Measurements from ENCODE around the gene DIPK1A.

The DIPK1A gene

GRCh38 chr1:92968138-92969032 lies 7.1 kb upstream of the DIPK1A start:
- TF ChIP-seq ZNF274 (IDR thresholded peaks at IDR 0.05; ENCODE audit: low read depth, low read length) (no peak), SUZ12 (IDR thresholded peaks at IDR 0.05; ENCODE audit: extremely low read depth, insufficient read depth, insufficient read length) (no peak), YY1 (IDR thresholded peaks at IDR 0.05; ENCODE audit: insufficient read depth, insufficient read length) (no peak)
- Histone ChIP-seq H3K9ac (ENCODE audit: insufficient read length, low read depth) (no peak overlapping the region), H3K27me3 (ENCODE audit: insufficient read depth, insufficient read length) (peaks cover 8% of the 10 kb centered on the region), H3K9me3 (ENCODE audit: insufficient read depth, low read length) (no peaks in the 10 kb centered on the region), H3K36me3 (ENCODE audit: insufficient read depth, insufficient read length, low read length) (no peaks in the 10 kb centered on the region), H3K4me1 (ENCODE audit: insufficient read depth, insufficient read length) (no peaks in the 10 kb centered on the region), H3K4me3 (ENCODE audit: insufficient read length, low read depth) (no peak overlapping the region)
- DNase-seq (ENCODE audit: low read depth, low spot score): no peak

GRCh38 chr1:92964998-92965397 lies 3.7 kb upstream of the DIPK1A start:
- H3K36me3 ChIP-seq (ENCODE audit: insufficient read depth, insufficient read length, low read length): no peaks in the 10 kb centered on the region
- no peak overlapping the region for H3K9ac ChIP-seq (ENCODE audit: insufficient read length, low read depth)
- no peak overlapping the region for H3K4me3 ChIP-seq (ENCODE audit: insufficient read length, low read depth)
- no peak for DNase-seq (ENCODE audit: low read depth, low spot score)
- no peaks in the 10 kb centered on the region for H3K4me1 ChIP-seq (ENCODE audit: insufficient read depth, insufficient read length)
- H3K27me3 ChIP-seq (ENCODE audit: insufficient read depth, insufficient read length): peaks cover 8% of the 10 kb centered on the region
- no peak for TF ChIP-seq SUZ12 (IDR thresholded peaks at IDR 0.05; ENCODE audit: extremely low read depth, insufficient read depth, insufficient read length)
- TF ChIP-seq ZNF274 (IDR thresholded peaks at IDR 0.05; ENCODE audit: low read depth, low read length): no peak
- no peak for TF ChIP-seq YY1 (IDR thresholded peaks at IDR 0.05; ENCODE audit: insufficient read depth, insufficient read length)
- no peaks in the 10 kb centered on the region for H3K9me3 ChIP-seq (ENCODE audit: insufficient read depth, low read length)

- TF ChIP-seq ZNF274 (IDR thresholded peaks at IDR 0.05; ENCODE audit: low read depth, low read length): no peak
- TF ChIP-seq YY1 (IDR thresholded peaks at IDR 0.05; ENCODE audit: insufficient read depth, insufficient read length): no peak
- no peak for TF ChIP-seq SUZ12 (IDR thresholded peaks at IDR 0.05; ENCODE audit: extremely low read depth, insufficient read depth, insufficient read length)
- no peak overlapping the region for H3K4me3 ChIP-seq (ENCODE audit: insufficient read length, low read depth)
- no peaks in the 10 kb centered on the region for H3K36me3 ChIP-seq (ENCODE audit: insufficient read depth, insufficient read length, low read length)
- no peaks in the 10 kb centered on the region for H3K4me1 ChIP-seq (ENCODE audit: insufficient read depth, insufficient read length)
- no peak for DNase-seq (ENCODE audit: low read depth, low spot score)
- H3K27me3 ChIP-seq (ENCODE audit: insufficient read depth, insufficient read length): peaks cover 8% of the 10 kb centered on the region
- no peaks in the 10 kb centered on the region for H3K9me3 ChIP-seq (ENCODE audit: insufficient read depth, low read length)
- no peak overlapping the region for H3K9ac ChIP-seq (ENCODE audit: insufficient read length, low read depth)
Measured at GRCh38 chr1:92964316-92964715, 3.1 kb upstream of the DIPK1A start.

GRCh38 chr1:92961896-92962752 lies 862 bp upstream of the DIPK1A start:
- TF ChIP-seq YY1 (IDR thresholded peaks at IDR 0.05; ENCODE audit: insufficient read depth, insufficient read length): no peak
- no peak for TF ChIP-seq SUZ12 (IDR thresholded peaks at IDR 0.05; ENCODE audit: extremely low read depth, insufficient read depth, insufficient read length)
- TF ChIP-seq ZNF274 (IDR thresholded peaks at IDR 0.05; ENCODE audit: low read depth, low read length): no peak
- Histone ChIP-seq H3K4me1 (ENCODE audit: insufficient read depth, insufficient read length) (no peaks in the 10 kb centered on the region), H3K4me3 (ENCODE audit: insufficient read length, low read depth) (peak overlapping the region; percentile 70), H3K9ac (ENCODE audit: insufficient read length, low read depth) (peak overlapping the region; percentile 87), H3K9me3 (ENCODE audit: insufficient read depth, low read length) (no peaks in the 10 kb centered on the region), H3K36me3 (ENCODE audit: insufficient read depth, insufficient read length, low read length) (no peaks in the 10 kb centered on the region), H3K27me3 (ENCODE audit: insufficient read depth, insufficient read length) (peaks cover 8% of the 10 kb centered on the region)
- peak; percentile 54 for DNase-seq (ENCODE audit: low read depth, low spot score)

- Histone ChIP-seq H3K9ac (ENCODE audit: insufficient read length, low read depth) (peak overlapping the region; percentile 69), H3K36me3 (ENCODE audit: insufficient read depth, insufficient read length, low read length) (no peaks in the 10 kb centered on the region), H3K27me3 (ENCODE audit: insufficient read depth, insufficient read length) (peaks cover 8% of the 10 kb centered on the region), H3K9me3 (ENCODE audit: insufficient read depth, low read length) (no peaks in the 10 kb centered on the region), H3K4me3 (ENCODE audit: insufficient read length, low read depth) (peak overlapping the region; percentile 67), H3K4me1 (ENCODE audit: insufficient read depth, insufficient read length) (no peaks in the 10 kb centered on the region)
- peak; percentile 42 for DNase-seq (ENCODE audit: low read depth, low spot score)
- TF ChIP-seq ZNF274 (IDR thresholded peaks at IDR 0.05; ENCODE audit: low read depth, low read length): no peak
Measured at GRCh38 chr1:92960395-92961130, 699 bp downstream of the DIPK1A start.

GRCh38 chr1:92958203-92958970 lies 2.9 kb downstream of the DIPK1A start:
- no peak for TF ChIP-seq SUZ12 (IDR thresholded peaks at IDR 0.05; ENCODE audit: extremely low read depth, insufficient read depth, insufficient read length)
- no peak for TF ChIP-seq ZNF274 (IDR thresholded peaks at IDR 0.05; ENCODE audit: low read depth, low read length)
- TF ChIP-seq YY1 (IDR thresholded peaks at IDR 0.05; ENCODE audit: insufficient read depth, insufficient read length): no peak
- Histone ChIP-seq H3K4me1 (ENCODE audit: insufficient read depth, insufficient read length) (no peaks in the 10 kb centered on the region), H3K4me3 (ENCODE audit: insufficient read length, low read depth) (no peak overlapping the region), H3K9ac (ENCODE audit: insufficient read length, low read depth) (no peak overlapping the region), H3K9me3 (ENCODE audit: insufficient read depth, low read length) (no peaks in the 10 kb centered on the region), H3K36me3 (ENCODE audit: insufficient read depth, insufficient read length, low read length) (no peaks in the 10 kb centered on the region), H3K27me3 (ENCODE audit: insufficient read depth, insufficient read length) (no peaks in the 10 kb centered on the region)
- DNase-seq (ENCODE audit: low read depth, low spot score): no peak
